HepG2 (cell line): ENCODE data around the gene SLC22A5. TPM values are rescaled to one million over a fixed set of nuclear protein-coding genes. Genes with fewer than 3 reads are reported as not detected.
A peak's percentile ranks its signal among the peaks of the same experiment; 100 is the strongest.

ENCODE experiments used
- ARNTL ChIP-seq: sonication (generic); formaldehyde crosslinking; IDR thresholded peaks from 2 replicates; pipeline ENCODE4 v1.4.0; 2020; ENCODE audit warnings: mild to moderate bottlenecking, missing genetic modification reagents
- BHLHE40 ChIP-seq: IDR thresholded peaks from 2 replicates; pipeline ENCODE4 v1.6.1; 2011; ENCODE audit warnings: low read length, improper control_type of control experiment
- E2F2 ChIP-seq: sonication (generic); formaldehyde crosslinking; IDR thresholded peaks from 2 replicates; pipeline ENCODE4 v1.4.0; 2020; ENCODE audit warnings: missing genetic modification reagents, borderline replicate concordance
- KDM5B ChIP-seq: sonication (generic); formaldehyde crosslinking; IDR thresholded peaks from 2 replicates; pipeline ENCODE4 v1.4.0; 2020; ENCODE audit warnings: missing genetic modification reagents, mild to moderate bottlenecking, borderline replicate concordance
- LBX2 ChIP-seq: sonication (generic); formaldehyde crosslinking; IDR thresholded peaks from 2 replicates; pipeline ENCODE4 v1.5.0; 2020; ENCODE audit warnings: missing genetic modification reagents, mild to moderate bottlenecking, borderline replicate concordance
- PRMT3 ChIP-seq: sonication (generic); formaldehyde crosslinking; IDR thresholded peaks from 2 replicates; pipeline ENCODE4 v1.8.1; 2022; ENCODE audit warnings: low read depth, mild to moderate bottlenecking, moderate library complexity, missing genetic modification reagents, borderline replicate concordance
- TFAP4 ChIP-seq: sonication (generic); IDR thresholded peaks from 2 replicates; pipeline ENCODE4 v1.6.1; 2016; ENCODE audit warnings: low read depth, borderline replicate concordance
- TOE1 ChIP-seq: sonication (generic); formaldehyde crosslinking; IDR thresholded peaks from 2 replicates; pipeline ENCODE4 v1.4.0; 2020; ENCODE audit warnings: mild to moderate bottlenecking, missing genetic modification reagents
- ZNF224 ChIP-seq: sonication (generic); formaldehyde crosslinking; IDR thresholded peaks from 2 replicates; pipeline ENCODE4 v1.5.0; 2020; ENCODE audit warnings: mild to moderate bottlenecking, missing genetic modification reagents
- ZNF274 ChIP-seq: sonication (generic); formaldehyde crosslinking; IDR thresholded peaks from 2 replicates; pipeline ENCODE4 v1.5.1; 2020; ENCODE audit warnings: mild to moderate bottlenecking, missing genetic modification reagents
- ZNF30 ChIP-seq: sonication (generic); formaldehyde crosslinking; IDR thresholded peaks from 2 replicates; pipeline ENCODE4 v1.5.0; 2020; ENCODE audit warnings: mild to moderate bottlenecking, missing genetic modification reagents
- ZNF432 ChIP-seq: sonication (generic); formaldehyde crosslinking; IDR thresholded peaks from 2 replicates; pipeline ENCODE4 v1.5.0; 2020; ENCODE audit warnings: missing genetic modification reagents, mild to moderate bottlenecking, borderline replicate concordance
- ZNF607 ChIP-seq: sonication (generic); formaldehyde crosslinking; IDR thresholded peaks from 2 replicates; pipeline ENCODE4 v1.5.1; 2020; ENCODE audit warnings: missing genetic modification reagents, mild to moderate bottlenecking, borderline replicate concordance
- ZNF746 ChIP-seq: sonication (generic); formaldehyde crosslinking; IDR thresholded peaks from 2 replicates; pipeline ENCODE4 v1.8.0; 2022; ENCODE audit warnings: mild to moderate bottlenecking, missing genetic modification reagents
- polyA plus RNA-seq, 8 experiments: library from polyadenylated mRNA; depleted of rRNA in 3 of 8; stranded (reverse) in 7 of 8; unstranded in 1 of 8; fragments of >200 nt; fragmentation: Illumina TruSeq in 4 of 8; extraction: Trizol in 4 of 8; gene quantifications; 2 replicates each; pipeline versions ENCODE4 v1.2.1 to v1.2.3, GENCODE V29; 2011 to 2016; ENCODE audit warnings: low read depth in 4 of 8, missing spikeins in 1 of 8, mixed read lengths in 1 of 8; ENCODE audit not compliant: insufficient read depth in 1 of 8
- total RNA-seq, 5 experiments: library from RNA; depleted of rRNA; stranded (reverse); fragments of >200 nt; fragmentation: Illumina TruSeq; extraction: Trizol; gene quantifications; 2 replicates each; pipeline ENCODE4 v1.2.3, GENCODE V29; 2016; ENCODE audit warnings: low read depth in 1 of 5
- TF ChIP-seq, protein P1 (sequence below): sonication (generic); formaldehyde crosslinking; IDR thresholded peaks from 2 replicates; pipeline ENCODE4 v1.4.0; 2020; ENCODE audit warnings: mild to moderate bottlenecking, missing genetic modification reagents, borderline replicate concordance
- TF ChIP-seq, protein P2 (sequence below): sonication (generic); formaldehyde crosslinking; IDR thresholded peaks from 2 replicates; pipeline ENCODE4 v1.9.0; 2022; ENCODE audit warnings: missing genetic modification reagents, mild to moderate bottlenecking, borderline replicate concordance
- TF ChIP-seq, protein P3 (sequence below), 2 experiments: sonication (generic) in 1 of 2; formaldehyde crosslinking in 1 of 2; IDR thresholded peaks; 2 replicates each; pipeline versions ENCODE4 v1.4.0 to v1.6.1; 2018 to 2020; ENCODE audit warnings: missing genetic modification reagents in 2 of 2, borderline replicate concordance in 1 of 2, low read depth in 1 of 2, mild to moderate bottlenecking in 1 of 2, missing biosample characterization in 1 of 2

SLC22A5 gene
- total and polyA plus RNA-seq, 2 of the 13 experiments (the other 11 are each of a cell fraction or from before 2014, with no cell fraction given) = 7.1 to 15.1 TPM

DNA sequence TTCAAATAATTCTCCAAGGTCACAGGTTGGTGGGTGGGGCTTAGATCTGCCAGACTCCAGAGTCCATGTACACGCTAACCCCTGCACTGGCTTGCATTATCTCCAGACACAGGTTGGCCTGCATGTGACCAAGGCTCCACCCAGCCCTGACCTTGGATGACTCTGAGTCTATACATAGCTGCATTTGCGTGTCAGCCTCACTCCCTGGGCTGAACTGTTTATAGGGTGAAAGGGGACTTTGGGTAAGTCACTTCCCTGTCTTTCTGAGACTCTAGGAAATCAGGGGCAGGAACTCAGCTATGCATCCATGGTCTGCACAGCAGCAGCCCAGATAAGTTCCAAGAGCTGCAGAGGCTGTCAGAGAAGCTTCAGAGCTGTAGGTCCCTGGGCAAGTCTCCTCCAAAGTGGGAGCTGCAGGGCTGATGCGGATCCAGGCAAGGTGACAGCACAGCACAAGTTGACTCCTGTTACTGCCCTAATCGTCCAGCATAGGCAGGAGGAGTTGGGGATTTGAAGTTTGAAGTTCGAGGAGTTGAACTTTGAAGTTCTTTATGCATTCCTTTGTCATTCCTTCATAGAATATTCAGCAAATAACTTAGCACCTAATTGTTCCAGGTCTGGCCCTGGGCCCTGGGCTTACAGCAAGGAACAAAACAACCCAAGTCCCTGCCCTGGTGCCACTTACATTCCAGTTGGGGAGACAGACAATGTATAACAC is 53.4 kb downstream of the SLC22A5 start (continued):
- TF ChIP-seq, protein P1, sequence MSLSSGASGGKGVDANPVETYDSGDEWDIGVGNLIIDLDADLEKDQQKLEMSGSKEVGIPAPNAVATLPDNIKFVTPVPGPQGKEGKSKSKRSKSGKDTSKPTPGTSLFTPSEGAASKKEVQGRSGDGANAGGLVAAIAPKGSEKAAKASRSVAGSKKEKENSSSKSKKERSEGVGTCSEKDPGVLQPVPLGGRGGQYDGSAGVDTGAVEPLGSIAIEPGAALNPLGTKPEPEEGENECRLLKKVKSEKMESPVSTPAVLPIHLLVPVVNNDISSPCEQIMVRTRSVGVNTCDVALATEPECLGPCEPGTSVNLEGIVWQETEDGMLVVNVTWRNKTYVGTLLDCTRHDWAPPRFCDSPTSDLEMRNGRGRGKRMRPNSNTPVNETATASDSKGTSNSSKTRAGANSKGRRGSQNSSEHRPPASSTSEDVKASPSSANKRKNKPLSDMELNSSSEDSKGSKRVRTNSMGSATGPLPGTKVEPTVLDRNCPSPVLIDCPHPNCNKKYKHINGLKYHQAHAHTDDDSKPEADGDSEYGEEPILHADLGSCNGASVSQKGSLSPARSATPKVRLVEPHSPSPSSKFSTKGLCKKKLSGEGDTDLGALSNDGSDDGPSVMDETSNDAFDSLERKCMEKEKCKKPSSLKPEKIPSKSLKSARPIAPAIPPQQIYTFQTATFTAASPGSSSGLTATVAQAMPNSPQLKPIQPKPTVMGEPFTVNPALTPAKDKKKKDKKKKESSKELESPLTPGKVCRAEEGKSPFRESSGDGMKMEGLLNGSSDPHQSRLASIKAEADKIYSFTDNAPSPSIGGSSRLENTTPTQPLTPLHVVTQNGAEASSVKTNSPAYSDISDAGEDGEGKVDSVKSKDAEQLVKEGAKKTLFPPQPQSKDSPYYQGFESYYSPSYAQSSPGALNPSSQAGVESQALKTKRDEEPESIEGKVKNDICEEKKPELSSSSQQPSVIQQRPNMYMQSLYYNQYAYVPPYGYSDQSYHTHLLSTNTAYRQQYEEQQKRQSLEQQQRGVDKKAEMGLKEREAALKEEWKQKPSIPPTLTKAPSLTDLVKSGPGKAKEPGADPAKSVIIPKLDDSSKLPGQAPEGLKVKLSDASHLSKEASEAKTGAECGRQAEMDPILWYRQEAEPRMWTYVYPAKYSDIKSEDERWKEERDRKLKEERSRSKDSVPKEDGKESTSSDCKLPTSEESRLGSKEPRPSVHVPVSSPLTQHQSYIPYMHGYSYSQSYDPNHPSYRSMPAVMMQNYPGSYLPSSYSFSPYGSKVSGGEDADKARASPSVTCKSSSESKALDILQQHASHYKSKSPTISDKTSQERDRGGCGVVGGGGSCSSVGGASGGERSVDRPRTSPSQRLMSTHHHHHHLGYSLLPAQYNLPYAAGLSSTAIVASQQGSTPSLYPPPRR = peak; percentile 38; the same call in 1 of the 2 replicates
- peak; percentile 92 for TF ChIP-seq ARNTL (CRISPR knock-in tag)
- TF ChIP-seq, protein P2, sequence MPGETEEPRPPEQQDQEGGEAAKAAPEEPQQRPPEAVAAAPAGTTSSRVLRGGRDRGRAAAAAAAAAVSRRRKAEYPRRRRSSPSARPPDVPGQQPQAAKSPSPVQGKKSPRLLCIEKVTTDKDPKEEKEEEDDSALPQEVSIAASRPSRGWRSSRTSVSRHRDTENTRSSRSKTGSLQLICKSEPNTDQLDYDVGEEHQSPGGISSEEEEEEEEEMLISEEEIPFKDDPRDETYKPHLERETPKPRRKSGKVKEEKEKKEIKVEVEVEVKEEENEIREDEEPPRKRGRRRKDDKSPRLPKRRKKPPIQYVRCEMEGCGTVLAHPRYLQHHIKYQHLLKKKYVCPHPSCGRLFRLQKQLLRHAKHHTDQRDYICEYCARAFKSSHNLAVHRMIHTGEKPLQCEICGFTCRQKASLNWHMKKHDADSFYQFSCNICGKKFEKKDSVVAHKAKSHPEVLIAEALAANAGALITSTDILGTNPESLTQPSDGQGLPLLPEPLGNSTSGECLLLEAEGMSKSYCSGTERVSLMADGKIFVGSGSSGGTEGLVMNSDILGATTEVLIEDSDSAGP (CRISPR knock-in tag) = no peak; the same call in 1 of the 2 replicates
- no peak for TF ChIP-seq ZNF432 (CRISPR knock-in tag)
- TF ChIP-seq ZNF224 = no peak
- no peak; the same call in 1 of the 2 replicates for TF ChIP-seq ZNF274 (CRISPR knock-in tag)
- TF ChIP-seq, protein P3, sequence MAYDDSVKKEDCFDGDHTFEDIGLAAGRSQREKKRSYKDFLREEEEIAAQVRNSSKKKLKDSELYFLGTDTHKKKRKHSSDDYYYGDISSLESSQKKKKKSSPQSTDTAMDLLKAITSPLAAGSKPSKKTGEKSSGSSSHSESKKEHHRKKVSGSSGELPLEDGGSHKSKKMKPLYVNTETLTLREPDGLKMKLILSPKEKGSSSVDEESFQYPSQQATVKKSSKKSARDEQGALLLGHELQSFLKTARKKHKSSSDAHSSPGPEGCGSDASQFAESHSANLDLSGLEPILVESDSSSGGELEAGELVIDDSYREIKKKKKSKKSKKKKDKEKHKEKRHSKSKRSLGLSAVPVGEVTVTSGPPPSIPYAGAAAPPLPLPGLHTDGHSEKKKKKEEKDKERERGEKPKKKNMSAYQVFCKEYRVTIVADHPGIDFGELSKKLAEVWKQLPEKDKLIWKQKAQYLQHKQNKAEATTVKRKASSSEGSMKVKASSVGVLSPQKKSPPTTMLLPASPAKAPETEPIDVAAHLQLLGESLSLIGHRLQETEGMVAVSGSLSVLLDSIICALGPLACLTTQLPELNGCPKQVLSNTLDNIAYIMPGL (CRISPR knock-in tag; IDR thresholded peaks at IDR 0.05; ENCODE audit: borderline replicate concordance in 1 of 2, low read depth in 1 of 2) = no peak
- TF ChIP-seq ZNF607 (CRISPR knock-in tag) = no peak
- peak; percentile 41; the same call in 1 of the 2 replicates for TF ChIP-seq TFAP4
- TF ChIP-seq TOE1 (CRISPR knock-in tag) = no peak
- no peak for TF ChIP-seq E2F2 (CRISPR knock-in tag)
- TF ChIP-seq LBX2 (CRISPR knock-in tag) = no peak
- no peak for TF ChIP-seq ZNF746
- peak; percentile 73 for TF ChIP-seq BHLHE40
- TF ChIP-seq ZNF30 (CRISPR knock-in tag) = no peak
- no peak for TF ChIP-seq PRMT3 (CRISPR knock-in tag)
- no peak for TF ChIP-seq KDM5B (CRISPR knock-in tag)
